ENCODE results near the gene DHDH.
"Not testable (repeated sequence)": the region's sequence is repeated elsewhere in the genome, so short reads cannot be mapped to it uniquely, and the experiment has no call there.

The DHDH gene

GRCh38 chr19:48933382-48933932 lies at the start of gene DHDH:
Gene DHDH, plus strand, starts transcription at chr19:48933699. Its CDS starts 23 bp downstream, at chr19:48933722.
- peak within 1 kb of the TSS; percentile 45 for H3K4me3 ChIP-seq (replicated peaks; ENCODE audit: low read depth, low read length)
- TF ChIP-seq, protein P1, sequence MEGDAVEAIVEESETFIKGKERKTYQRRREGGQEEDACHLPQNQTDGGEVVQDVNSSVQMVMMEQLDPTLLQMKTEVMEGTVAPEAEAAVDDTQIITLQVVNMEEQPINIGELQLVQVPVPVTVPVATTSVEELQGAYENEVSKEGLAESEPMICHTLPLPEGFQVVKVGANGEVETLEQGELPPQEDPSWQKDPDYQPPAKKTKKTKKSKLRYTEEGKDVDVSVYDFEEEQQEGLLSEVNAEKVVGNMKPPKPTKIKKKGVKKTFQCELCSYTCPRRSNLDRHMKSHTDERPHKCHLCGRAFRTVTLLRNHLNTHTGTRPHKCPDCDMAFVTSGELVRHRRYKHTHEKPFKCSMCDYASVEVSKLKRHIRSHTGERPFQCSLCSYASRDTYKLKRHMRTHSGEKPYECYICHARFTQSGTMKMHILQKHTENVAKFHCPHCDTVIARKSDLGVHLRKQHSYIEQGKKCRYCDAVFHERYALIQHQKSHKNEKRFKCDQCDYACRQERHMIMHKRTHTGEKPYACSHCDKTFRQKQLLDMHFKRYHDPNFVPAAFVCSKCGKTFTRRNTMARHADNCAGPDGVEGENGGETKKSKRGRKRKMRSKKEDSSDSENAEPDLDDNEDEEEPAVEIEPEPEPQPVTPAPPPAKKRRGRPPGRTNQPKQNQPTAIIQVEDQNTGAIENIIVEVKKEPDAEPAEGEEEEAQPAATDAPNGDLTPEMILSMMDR (IDR thresholded peaks at IDR 0.05; ENCODE audit: low read depth, low read length, missing control alignments) = no peak
- no peak for DNase-seq (ENCODE audit: extremely low read depth, low read depth)

DNA sequence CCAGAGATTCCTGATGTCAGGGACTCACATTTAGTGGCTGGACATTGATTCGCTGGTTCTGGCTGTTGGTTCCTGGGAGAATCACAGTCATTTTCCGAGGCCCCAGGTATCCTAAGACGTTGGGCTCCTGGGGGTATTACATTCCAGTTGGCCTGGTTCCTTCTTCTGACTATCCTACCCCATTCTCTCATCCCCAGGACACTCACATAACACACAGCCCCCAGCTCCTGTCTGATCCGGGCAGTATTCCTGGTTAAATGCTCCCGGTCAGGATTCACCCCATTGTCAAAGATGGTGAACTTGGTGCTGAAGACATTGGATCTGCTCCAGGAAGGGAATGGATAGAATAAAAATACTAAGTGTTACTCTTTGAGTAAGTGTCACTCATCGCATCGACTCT lies 49.8 kb upstream of the DHDH start:
- H3K4me3 ChIP-seq (replicated peaks; ENCODE audit: low read depth, low read length) = no peak overlapping the region
- TF ChIP-seq, protein P1 (IDR thresholded peaks at IDR 0.05; ENCODE audit: low read depth, low read length, missing control alignments) = no peak
- DNase-seq (ENCODE audit: extremely low read depth, low read depth) = no peak

- no peak overlapping the region for H3K4me3 ChIP-seq (replicated peaks; ENCODE audit: low read depth, low read length)
- TF ChIP-seq, protein P1 (IDR thresholded peaks at IDR 0.05; ENCODE audit: low read depth, low read length, missing control alignments) = no peak
- no peak for DNase-seq (ENCODE audit: extremely low read depth, low read depth)
Measured at GRCh38 chr19:48887861-48888612, 45.5 kb upstream of the DHDH start.

DNA sequence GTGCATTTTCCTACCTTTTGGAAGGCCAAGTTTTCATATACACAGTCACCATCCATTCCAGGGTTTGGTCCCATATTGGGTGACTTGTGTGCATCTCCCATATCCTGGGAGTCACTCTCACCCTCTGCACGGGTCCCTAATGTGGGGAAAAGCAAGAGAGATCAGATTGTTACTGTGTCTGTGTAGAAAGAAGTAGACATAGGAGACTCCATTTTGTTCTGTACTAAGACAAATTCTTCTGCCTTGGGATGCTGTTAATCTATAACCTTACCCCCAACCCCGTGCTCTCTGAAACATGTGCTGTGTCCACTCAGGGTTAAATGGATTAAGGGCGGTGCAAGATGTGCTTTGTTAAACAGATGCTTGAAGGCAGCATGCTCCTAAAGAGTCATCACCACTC lies 44.0 kb upstream of the DHDH start:
- not testable (repeated sequence) for H3K4me3 ChIP-seq (replicated peaks; ENCODE audit: low read depth, low read length); DNase-seq (ENCODE audit: extremely low read depth, low read depth)

DNA sequence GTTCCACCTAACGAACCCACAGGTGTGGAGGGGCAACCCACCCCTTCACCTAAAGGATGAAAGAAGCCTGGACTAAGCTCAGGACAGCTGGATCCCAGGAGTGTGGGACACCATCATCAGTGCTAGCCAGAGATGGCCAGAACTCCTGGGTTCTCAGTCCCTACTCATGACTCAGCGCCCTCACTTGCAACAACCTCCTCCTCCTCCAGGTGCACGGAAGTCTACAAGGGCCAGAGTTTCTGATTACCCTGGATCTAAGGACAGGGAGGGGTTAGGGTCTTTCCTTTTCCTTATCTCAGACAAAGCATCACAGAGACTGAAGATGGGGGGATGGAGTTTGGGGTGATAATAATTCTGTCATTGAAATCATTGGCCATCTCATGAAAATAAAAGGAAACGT lies 42.9 kb upstream of the DHDH start:
- H3K4me3 ChIP-seq (replicated peaks; ENCODE audit: low read depth, low read length) = no peak overlapping the region
- TF ChIP-seq, protein P1 (IDR thresholded peaks at IDR 0.05; ENCODE audit: low read depth, low read length, missing control alignments) = no peak
- no peak for DNase-seq (ENCODE audit: extremely low read depth, low read depth)

DNA sequence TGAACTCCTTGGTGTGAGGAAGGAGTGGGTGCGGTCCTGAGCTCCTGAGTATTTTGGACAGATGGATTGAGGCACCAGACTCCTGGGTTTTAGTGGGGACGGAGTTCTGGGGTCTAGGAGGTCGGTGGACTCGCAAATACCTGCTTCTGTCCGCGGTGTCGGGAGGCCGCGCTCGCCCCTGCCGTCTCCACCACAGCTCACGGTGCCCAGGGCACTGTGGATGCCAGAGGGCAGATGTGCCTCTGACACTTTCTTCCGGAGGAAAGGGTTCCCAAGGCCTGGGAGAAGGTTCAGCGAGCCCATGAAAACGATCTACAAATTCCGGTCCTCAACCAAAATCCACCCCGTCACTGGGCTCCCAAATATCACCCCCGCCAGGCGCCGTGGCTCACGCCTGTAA lies 38.3 kb upstream of the DHDH start:
- H3K4me3 ChIP-seq (replicated peaks; ENCODE audit: low read depth, low read length) = no peak overlapping the region
- TF ChIP-seq, protein P1 (IDR thresholded peaks at IDR 0.05; ENCODE audit: low read depth, low read length, missing control alignments) = no peak
- DNase-seq (ENCODE audit: extremely low read depth, low read depth) = no peak

DNA sequence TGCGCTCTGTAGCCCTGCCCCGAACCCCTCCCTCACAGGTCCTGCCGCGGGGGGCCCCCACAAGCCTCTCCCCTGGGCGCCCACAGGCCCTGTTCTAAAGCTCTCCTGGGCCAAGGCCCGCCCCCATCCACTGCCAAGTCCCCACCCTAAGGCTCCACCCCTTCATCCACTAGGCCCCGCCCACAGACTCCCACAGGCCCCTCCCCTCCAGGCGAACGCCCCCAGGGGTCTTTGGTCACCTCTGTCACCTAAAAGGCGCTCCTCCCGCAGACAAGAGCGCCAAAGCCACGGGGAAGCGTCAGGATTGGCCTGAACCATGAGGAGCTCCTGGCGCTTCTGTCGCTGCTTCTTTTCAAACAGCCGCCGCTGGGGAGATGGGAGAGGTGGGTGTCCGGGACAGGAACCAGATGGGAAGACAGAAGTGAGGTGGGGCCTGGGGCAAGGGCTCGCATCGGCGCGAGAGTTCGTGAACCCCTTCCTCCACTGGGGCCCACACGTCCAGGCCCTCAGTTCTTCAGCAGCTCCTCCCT lies 37.2 kb upstream of the DHDH start:
- TF ChIP-seq, protein P1 (IDR thresholded peaks at IDR 0.05; ENCODE audit: low read depth, low read length, missing control alignments) = no peak
- DNase-seq (ENCODE audit: extremely low read depth, low read depth) = no peak
- H3K4me3 ChIP-seq (replicated peaks; ENCODE audit: low read depth, low read length) = no peak overlapping the region

Measured in HFF-Myc (cell line).